ENCODE data around the gene PDPK1.
"Not testable (repeated sequence)": the region's sequence is repeated elsewhere in the genome, so short reads cannot be mapped to it uniquely, and the experiment has no call there.

The PDPK1 gene

DNA sequence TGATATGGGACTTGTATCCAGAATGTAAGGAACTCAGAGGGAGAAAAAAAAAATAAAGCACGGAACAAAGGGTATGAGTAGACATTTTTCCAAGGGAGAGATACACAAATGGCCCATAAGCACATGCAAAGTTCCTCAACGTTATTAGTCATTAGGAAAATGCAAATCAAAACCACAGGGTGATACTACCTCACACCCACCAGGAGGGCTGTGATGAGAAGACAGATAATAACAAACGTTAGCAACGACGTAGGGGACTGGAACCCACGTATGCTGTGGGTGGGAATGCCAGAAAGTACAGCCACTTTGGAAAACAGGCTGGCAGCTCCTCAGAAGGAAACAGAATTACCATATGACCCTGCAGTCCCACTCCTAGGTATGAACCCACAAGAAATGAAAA lies 34.9 kb downstream of the PDPK1 start:
- H3K36me3 ChIP-seq (ENCODE audit: control insufficient read depth in 1 of 2, insufficient read depth in 2 of 2, low read depth in 1 of 2, low read length in 2 of 2); H2AFZ ChIP-seq (ENCODE audit: low read depth, low read length); H4K91ac ChIP-seq (ENCODE audit: low read length); H2BK12ac ChIP-seq (ENCODE audit: low read length in 2 of 2); H2BK120ac ChIP-seq (ENCODE audit: low read depth, low read length); H3K9ac ChIP-seq (ENCODE audit: low read length); H3K27ac ChIP-seq (ENCODE audit: low read length, poor library complexity, severe bottlenecking); H2BK15ac ChIP-seq (ENCODE audit: low read depth, poor library complexity, severe bottlenecking); H3K9me3 ChIP-seq (ENCODE audit: control insufficient read depth, low read length); H2AK5ac ChIP-seq (ENCODE audit: low read length, severe bottlenecking); H3K79me1 ChIP-seq (replicated peaks; ENCODE audit: low read length, poor library complexity, severe bottlenecking); H3K27me3 ChIP-seq (ENCODE audit: control insufficient read depth in 1 of 2, insufficient read depth in 1 of 2, low read length in 2 of 2); H3K4me3 ChIP-seq (ENCODE audit: insufficient read depth in 1 of 2, low read depth in 1 of 2, low read length in 2 of 2); H2BK5ac ChIP-seq (ENCODE audit: low read depth, low read length, poor library complexity, severe bottlenecking); H3K4me2 ChIP-seq (ENCODE audit: low read length, poor library complexity, severe bottlenecking); DNase-seq; H3K18ac ChIP-seq (ENCODE audit: low read depth in 1 of 2, low read length in 2 of 2); H3K4ac ChIP-seq (ENCODE audit: low read depth in 1 of 2, low read length in 2 of 2); H3K4me1 ChIP-seq (ENCODE audit: control insufficient read depth, insufficient read depth, low read depth, low read length); H3K14ac ChIP-seq (ENCODE audit: low read length in 2 of 2); H4K8ac ChIP-seq (ENCODE audit: low read length); H3K23ac ChIP-seq (ENCODE audit: low read length in 2 of 2): not testable (repeated sequence)
- WGBS: no CpG with 5 or more reads among the region's 6 CpGs

DNA sequence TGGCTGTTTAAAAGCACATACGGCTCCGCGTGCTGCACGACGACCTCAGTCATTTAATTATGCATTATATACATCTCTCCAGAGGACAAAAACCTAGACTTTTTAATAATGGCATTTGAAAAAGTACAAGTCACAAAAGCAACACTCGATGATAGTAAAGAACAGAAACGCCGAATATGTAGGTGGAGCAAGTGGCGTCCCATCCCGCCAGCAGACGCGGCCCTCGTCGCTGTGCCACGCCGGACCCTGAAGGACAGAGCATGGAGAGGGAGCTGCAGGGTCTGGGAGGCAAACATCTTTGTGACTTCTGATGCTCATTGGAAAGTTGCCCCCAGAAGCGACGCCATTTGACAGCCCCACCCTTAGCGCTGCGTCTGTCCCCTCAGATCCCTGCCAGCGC lies 38.0 kb downstream of the PDPK1 start:
- H3K4me3 ChIP-seq (ENCODE audit: insufficient read depth in 1 of 2, low read depth in 1 of 2, low read length in 2 of 2); H3K9ac ChIP-seq (ENCODE audit: low read length); H3K36me3 ChIP-seq (ENCODE audit: control insufficient read depth in 1 of 2, insufficient read depth in 2 of 2, low read depth in 1 of 2, low read length in 2 of 2); H2BK120ac ChIP-seq (ENCODE audit: low read depth, low read length); H3K79me1 ChIP-seq (replicated peaks; ENCODE audit: low read length, poor library complexity, severe bottlenecking); H2BK12ac ChIP-seq (ENCODE audit: low read length in 2 of 2); H4K91ac ChIP-seq (ENCODE audit: low read length); H2AFZ ChIP-seq (ENCODE audit: low read depth, low read length); H3K9me3 ChIP-seq (ENCODE audit: control insufficient read depth, low read length); H4K8ac ChIP-seq (ENCODE audit: low read length); H3K14ac ChIP-seq (ENCODE audit: low read length in 2 of 2); H2BK5ac ChIP-seq (ENCODE audit: low read depth, low read length, poor library complexity, severe bottlenecking); H3K27me3 ChIP-seq (ENCODE audit: control insufficient read depth in 1 of 2, insufficient read depth in 1 of 2, low read length in 2 of 2); H3K4me2 ChIP-seq (ENCODE audit: low read length, poor library complexity, severe bottlenecking); DNase-seq; H3K18ac ChIP-seq (ENCODE audit: low read depth in 1 of 2, low read length in 2 of 2); H3K23ac ChIP-seq (ENCODE audit: low read length in 2 of 2); H2AK5ac ChIP-seq (ENCODE audit: low read length, severe bottlenecking); H3K4me1 ChIP-seq (ENCODE audit: control insufficient read depth, insufficient read depth, low read depth, low read length); H3K27ac ChIP-seq (ENCODE audit: low read length, poor library complexity, severe bottlenecking); H3K4ac ChIP-seq (ENCODE audit: low read depth in 1 of 2, low read length in 2 of 2); H2BK15ac ChIP-seq (ENCODE audit: low read depth, poor library complexity, severe bottlenecking): not testable (repeated sequence)
- WGBS: no CpG with 5 or more reads among the region's 21 CpGs

DNA sequence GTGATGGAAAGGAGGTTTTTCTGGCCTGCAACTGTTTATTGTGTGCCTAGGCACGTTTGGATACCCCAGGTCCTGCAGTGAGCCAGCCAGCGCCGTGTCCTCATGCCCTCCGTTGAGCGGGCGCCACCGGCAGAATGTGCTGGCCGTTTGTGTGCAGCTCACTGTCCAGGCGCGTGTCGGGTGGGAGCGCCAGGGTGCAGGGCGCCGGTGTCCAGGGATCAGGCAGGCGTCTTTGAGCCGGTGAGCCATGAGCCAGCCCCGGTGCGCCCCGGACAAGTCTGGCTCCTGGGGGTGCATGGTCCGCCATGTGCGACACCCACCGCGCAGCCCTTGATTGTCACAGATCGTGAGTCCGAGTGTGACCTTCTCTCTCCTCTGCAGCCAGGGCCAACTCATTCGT lies 39.2 kb downstream of the PDPK1 start:
- H2AK5ac ChIP-seq (ENCODE audit: low read length, severe bottlenecking); H2BK120ac ChIP-seq (ENCODE audit: low read depth, low read length); H3K4me1 ChIP-seq (ENCODE audit: control insufficient read depth, insufficient read depth, low read depth, low read length); H3K9me3 ChIP-seq (ENCODE audit: control insufficient read depth, low read length); H3K27ac ChIP-seq (ENCODE audit: low read length, poor library complexity, severe bottlenecking); H3K23ac ChIP-seq (ENCODE audit: low read length in 2 of 2); H3K36me3 ChIP-seq (ENCODE audit: control insufficient read depth in 1 of 2, insufficient read depth in 2 of 2, low read depth in 1 of 2, low read length in 2 of 2); H3K79me1 ChIP-seq (replicated peaks; ENCODE audit: low read length, poor library complexity, severe bottlenecking); H4K91ac ChIP-seq (ENCODE audit: low read length); H3K9ac ChIP-seq (ENCODE audit: low read length); H3K27me3 ChIP-seq (ENCODE audit: control insufficient read depth in 1 of 2, insufficient read depth in 1 of 2, low read length in 2 of 2); H2BK12ac ChIP-seq (ENCODE audit: low read length in 2 of 2); H3K14ac ChIP-seq (ENCODE audit: low read length in 2 of 2); H3K4me3 ChIP-seq (ENCODE audit: insufficient read depth in 1 of 2, low read depth in 1 of 2, low read length in 2 of 2); H3K4ac ChIP-seq (ENCODE audit: low read depth in 1 of 2, low read length in 2 of 2); DNase-seq; H2AFZ ChIP-seq (ENCODE audit: low read depth, low read length); H3K18ac ChIP-seq (ENCODE audit: low read depth in 1 of 2, low read length in 2 of 2); H4K8ac ChIP-seq (ENCODE audit: low read length); H2BK5ac ChIP-seq (ENCODE audit: low read depth, low read length, poor library complexity, severe bottlenecking); H2BK15ac ChIP-seq (ENCODE audit: low read depth, poor library complexity, severe bottlenecking); H3K4me2 ChIP-seq (ENCODE audit: low read length, poor library complexity, severe bottlenecking): not testable (repeated sequence)
- WGBS: 98% methylated on average over 9 of the region's 26 CpGs

DNA sequence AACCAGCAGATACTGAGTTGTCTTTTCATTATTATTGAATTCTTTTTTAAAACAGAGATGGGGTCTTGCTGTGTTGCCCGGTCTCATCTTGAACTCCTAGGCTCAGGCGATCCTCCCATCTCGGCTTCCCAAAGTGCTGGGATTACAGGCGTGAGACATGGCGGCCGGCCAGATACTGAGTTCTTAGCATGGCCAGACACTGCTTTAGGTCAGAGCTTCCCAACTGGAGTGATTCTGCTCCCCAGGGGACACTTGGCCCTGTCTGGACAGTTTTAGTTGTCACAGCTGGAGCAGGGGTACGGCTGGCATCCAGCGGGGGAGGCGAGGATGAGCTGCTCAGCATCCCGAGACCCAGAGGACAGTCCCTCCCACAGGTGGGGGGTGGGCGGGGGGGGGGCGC lies 41.1 kb downstream of the PDPK1 start:
- no CpG with 5 or more reads among the region's 12 CpGs for WGBS

More for the DNA sequence above, 41.1 kb downstream of the PDPK1 start:
- H3K4me3 ChIP-seq (ENCODE audit: insufficient read depth in 1 of 2, low read depth in 1 of 2, low read length in 2 of 2); H3K79me1 ChIP-seq (replicated peaks; ENCODE audit: low read length, poor library complexity, severe bottlenecking); H3K27ac ChIP-seq (ENCODE audit: low read length, poor library complexity, severe bottlenecking); H3K27me3 ChIP-seq (ENCODE audit: control insufficient read depth in 1 of 2, insufficient read depth in 1 of 2, low read length in 2 of 2); H4K91ac ChIP-seq (ENCODE audit: low read length); H2AFZ ChIP-seq (ENCODE audit: low read depth, low read length); H3K4me2 ChIP-seq (ENCODE audit: low read length, poor library complexity, severe bottlenecking); H3K4ac ChIP-seq (ENCODE audit: low read depth in 1 of 2, low read length in 2 of 2); DNase-seq; H2AK5ac ChIP-seq (ENCODE audit: low read length, severe bottlenecking); H2BK15ac ChIP-seq (ENCODE audit: low read depth, poor library complexity, severe bottlenecking); H3K4me1 ChIP-seq (ENCODE audit: control insufficient read depth, insufficient read depth, low read depth, low read length); H3K14ac ChIP-seq (ENCODE audit: low read length in 2 of 2); H2BK120ac ChIP-seq (ENCODE audit: low read depth, low read length); H4K8ac ChIP-seq (ENCODE audit: low read length); H2BK5ac ChIP-seq (ENCODE audit: low read depth, low read length, poor library complexity, severe bottlenecking); H3K36me3 ChIP-seq (ENCODE audit: control insufficient read depth in 1 of 2, insufficient read depth in 2 of 2, low read depth in 1 of 2, low read length in 2 of 2); H3K9me3 ChIP-seq (ENCODE audit: control insufficient read depth, low read length); H3K18ac ChIP-seq (ENCODE audit: low read depth in 1 of 2, low read length in 2 of 2); H3K23ac ChIP-seq (ENCODE audit: low read length in 2 of 2); H2BK12ac ChIP-seq (ENCODE audit: low read length in 2 of 2); H3K9ac ChIP-seq (ENCODE audit: low read length): not testable (repeated sequence)
